ENCODE data around the gene ZBTB45. TPM values are rescaled to one million over a fixed set of nuclear protein-coding genes. Genes with fewer than 3 reads are reported as not detected.
A peak's percentile ranks its signal among the peaks of the same experiment; 100 is the strongest.

Gene ZBTB45
- total and polyA plus RNA-seq, 9 of the 15 experiments (the other 6 are each of a cell fraction or from before 2014, with no cell fraction given) = 0.08 to 16.1 (median 1.8) TPM

DNA sequence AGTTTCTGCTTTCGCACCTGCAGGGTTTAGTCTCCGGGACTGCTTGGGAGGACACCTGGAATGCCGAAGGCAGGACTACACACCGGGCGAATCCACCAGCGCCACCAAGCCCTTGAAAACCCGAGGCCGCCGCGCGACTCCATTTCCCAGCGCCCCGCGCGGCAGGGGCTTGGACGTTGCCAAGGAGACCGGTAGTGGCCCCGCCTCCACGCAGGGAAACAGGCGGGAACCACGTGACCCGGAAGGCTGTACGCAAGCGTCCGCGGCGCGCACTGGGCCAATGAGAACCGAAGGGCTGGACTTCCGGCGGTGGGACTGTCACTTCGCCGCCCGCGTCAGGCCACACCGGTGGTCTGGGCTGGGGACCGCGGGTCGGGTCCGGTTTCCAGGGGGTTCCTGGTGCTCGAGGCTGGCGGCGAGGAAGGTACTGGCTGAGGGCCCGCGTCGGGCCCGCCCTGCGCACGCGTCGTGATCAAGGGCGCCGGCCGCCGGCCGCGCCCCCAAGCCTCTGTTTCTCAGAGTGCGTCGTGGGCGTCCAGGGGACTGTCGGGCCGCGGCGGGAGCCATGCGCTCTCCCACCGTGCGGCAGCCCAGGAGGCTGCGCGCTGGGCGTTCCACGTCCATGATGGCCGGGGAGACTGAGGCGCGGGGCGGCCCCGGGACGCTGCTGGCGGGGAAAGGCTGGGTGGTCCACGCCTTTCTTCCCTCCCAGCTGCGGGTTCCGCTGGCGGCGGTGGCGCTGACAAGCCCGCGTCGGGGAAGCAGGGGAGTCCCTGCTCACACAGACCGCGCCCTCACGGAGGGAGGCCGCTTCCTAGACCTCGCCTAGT, 52.6 kb downstream of the ZBTB45 start, which contains the start of gene ZNF324 (continued):
- TF ChIP-seq, protein P1, sequence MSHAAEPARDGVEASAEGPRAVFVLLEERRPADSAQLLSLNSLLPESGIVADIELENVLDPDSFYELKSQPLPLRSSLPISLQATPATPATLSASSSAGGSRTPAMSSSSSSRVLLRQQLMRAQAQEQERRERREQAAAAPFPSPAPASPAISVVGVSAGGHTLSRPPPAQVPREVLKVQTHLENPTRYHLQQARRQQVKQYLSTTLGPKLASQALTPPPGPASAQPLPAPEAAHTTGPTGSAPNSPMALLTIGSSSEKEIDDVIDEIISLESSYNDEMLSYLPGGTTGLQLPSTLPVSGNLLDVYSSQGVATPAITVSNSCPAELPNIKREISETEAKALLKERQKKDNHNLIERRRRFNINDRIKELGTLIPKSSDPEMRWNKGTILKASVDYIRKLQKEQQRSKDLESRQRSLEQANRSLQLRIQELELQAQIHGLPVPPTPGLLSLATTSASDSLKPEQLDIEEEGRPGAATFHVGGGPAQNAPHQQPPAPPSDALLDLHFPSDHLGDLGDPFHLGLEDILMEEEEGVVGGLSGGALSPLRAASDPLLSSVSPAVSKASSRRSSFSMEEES (CRISPR knock-in tag; IDR thresholded peaks at IDR 0.05) = peak; percentile 99
- TF ChIP-seq KDM5B (IDR thresholded peaks at IDR 0.05; ENCODE audit: insufficient replicate concordance, low read depth, low read length) (peak; percentile 86), ZNF316 (IDR thresholded peaks at IDR 0.05) (no peak), SP1 (CRISPR knock-in tag; IDR thresholded peaks at IDR 0.05) (0 out of 2 replicates have a peak, but pooled peaks have one; percentile 46), SMARCE1 (IDR thresholded peaks at IDR 0.05) (no peak), POLR2A (conservative IDR thresholded peaks at IDR 0.05) (peak; percentile 79), ZNF197 (CRISPR knock-in tag; IDR thresholded peaks at IDR 0.05; ENCODE audit: low read depth) (no peak), U2AF1 (optimal IDR thresholded peaks at IDR 0.05; ENCODE audit: low read depth, low read length) (peak; percentile 95), RNF2 (IDR thresholded peaks at IDR 0.05) (0 out of 2 replicates have a peak, but pooled peaks have one; percentile 8)
- TF ChIP-seq, protein P2, sequence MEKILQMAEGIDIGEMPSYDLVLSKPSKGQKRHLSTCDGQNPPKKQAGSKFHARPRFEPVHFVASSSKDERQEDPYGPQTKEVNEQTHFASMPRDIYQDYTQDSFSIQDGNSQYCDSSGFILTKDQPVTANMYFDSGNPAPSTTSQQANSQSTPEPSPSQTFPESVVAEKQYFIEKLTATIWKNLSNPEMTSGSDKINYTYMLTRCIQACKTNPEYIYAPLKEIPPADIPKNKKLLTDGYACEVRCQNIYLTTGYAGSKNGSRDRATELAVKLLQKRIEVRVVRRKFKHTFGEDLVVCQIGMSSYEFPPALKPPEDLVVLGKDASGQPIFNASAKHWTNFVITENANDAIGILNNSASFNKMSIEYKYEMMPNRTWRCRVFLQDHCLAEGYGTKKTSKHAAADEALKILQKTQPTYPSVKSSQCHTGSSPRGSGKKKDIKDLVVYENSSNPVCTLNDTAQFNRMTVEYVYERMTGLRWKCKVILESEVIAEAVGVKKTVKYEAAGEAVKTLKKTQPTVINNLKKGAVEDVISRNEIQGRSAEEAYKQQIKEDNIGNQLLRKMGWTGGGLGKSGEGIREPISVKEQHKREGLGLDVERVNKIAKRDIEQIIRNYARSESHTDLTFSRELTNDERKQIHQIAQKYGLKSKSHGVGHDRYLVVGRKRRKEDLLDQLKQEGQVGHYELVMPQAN (IDR thresholded peaks at IDR 0.05; ENCODE audit: borderline replicate concordance) = peak; percentile 79; the same call in 1 of the 2 replicates
- TF ChIP-seq, protein P3, sequence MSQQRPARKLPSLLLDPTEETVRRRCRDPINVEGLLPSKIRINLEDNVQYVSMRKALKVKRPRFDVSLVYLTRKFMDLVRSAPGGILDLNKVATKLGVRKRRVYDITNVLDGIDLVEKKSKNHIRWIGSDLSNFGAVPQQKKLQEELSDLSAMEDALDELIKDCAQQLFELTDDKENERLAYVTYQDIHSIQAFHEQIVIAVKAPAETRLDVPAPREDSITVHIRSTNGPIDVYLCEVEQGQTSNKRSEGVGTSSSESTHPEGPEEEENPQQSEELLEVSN (IDR thresholded peaks at IDR 0.05; ENCODE audit: borderline replicate concordance in 1 of 2, extremely low read depth in 1 of 2, insufficient read depth in 1 of 2, insufficient read length in 1 of 2, low read depth in 1 of 2, low read length in 1 of 2, poor library complexity in 1 of 2, severe bottlenecking in 1 of 2) = peak; percentile 50 to 64
- TF ChIP-seq, protein P4, sequence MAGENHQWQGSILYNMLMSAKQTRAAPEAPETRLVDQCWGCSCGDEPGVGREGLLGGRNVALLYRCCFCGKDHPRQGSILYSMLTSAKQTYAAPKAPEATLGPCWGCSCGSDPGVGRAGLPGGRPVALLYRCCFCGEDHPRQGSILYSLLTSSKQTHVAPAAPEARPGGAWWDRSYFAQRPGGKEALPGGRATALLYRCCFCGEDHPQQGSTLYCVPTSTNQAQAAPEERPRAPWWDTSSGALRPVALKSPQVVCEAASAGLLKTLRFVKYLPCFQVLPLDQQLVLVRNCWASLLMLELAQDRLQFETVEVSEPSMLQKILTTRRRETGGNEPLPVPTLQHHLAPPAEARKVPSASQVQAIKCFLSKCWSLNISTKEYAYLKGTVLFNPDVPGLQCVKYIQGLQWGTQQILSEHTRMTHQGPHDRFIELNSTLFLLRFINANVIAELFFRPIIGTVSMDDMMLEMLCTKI (IDR thresholded peaks at IDR 0.05; ENCODE audit: partially characterized antibody) = no peak
- TF ChIP-seq, protein P5, sequence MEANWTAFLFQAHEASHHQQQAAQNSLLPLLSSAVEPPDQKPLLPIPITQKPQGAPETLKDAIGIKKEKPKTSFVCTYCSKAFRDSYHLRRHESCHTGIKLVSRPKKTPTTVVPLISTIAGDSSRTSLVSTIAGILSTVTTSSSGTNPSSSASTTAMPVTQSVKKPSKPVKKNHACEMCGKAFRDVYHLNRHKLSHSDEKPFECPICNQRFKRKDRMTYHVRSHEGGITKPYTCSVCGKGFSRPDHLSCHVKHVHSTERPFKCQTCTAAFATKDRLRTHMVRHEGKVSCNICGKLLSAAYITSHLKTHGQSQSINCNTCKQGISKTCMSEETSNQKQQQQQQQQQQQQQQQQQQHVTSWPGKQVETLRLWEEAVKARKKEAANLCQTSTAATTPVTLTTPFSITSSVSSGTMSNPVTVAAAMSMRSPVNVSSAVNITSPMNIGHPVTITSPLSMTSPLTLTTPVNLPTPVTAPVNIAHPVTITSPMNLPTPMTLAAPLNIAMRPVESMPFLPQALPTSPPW (CRISPR knock-in tag; IDR thresholded peaks at IDR 0.05) = peak; percentile 61; the same call in 1 of the 2 replicates
- TF ChIP-seq, protein P6, sequence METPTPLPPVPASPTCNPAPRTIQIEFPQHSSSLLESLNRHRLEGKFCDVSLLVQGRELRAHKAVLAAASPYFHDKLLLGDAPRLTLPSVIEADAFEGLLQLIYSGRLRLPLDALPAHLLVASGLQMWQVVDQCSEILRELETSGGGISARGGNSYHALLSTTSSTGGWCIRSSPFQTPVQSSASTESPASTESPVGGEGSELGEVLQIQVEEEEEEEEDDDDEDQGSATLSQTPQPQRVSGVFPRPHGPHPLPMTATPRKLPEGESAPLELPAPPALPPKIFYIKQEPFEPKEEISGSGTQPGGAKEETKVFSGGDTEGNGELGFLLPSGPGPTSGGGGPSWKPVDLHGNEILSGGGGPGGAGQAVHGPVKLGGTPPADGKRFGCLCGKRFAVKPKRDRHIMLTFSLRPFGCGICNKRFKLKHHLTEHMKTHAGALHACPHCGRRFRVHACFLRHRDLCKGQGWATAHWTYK (CRISPR knock-in tag; IDR thresholded peaks at IDR 0.05) = no peak; the same call in 1 of the 2 replicates

Data from K562 (cell line).